ENCODE data around the gene JAZF1.

DNA sequence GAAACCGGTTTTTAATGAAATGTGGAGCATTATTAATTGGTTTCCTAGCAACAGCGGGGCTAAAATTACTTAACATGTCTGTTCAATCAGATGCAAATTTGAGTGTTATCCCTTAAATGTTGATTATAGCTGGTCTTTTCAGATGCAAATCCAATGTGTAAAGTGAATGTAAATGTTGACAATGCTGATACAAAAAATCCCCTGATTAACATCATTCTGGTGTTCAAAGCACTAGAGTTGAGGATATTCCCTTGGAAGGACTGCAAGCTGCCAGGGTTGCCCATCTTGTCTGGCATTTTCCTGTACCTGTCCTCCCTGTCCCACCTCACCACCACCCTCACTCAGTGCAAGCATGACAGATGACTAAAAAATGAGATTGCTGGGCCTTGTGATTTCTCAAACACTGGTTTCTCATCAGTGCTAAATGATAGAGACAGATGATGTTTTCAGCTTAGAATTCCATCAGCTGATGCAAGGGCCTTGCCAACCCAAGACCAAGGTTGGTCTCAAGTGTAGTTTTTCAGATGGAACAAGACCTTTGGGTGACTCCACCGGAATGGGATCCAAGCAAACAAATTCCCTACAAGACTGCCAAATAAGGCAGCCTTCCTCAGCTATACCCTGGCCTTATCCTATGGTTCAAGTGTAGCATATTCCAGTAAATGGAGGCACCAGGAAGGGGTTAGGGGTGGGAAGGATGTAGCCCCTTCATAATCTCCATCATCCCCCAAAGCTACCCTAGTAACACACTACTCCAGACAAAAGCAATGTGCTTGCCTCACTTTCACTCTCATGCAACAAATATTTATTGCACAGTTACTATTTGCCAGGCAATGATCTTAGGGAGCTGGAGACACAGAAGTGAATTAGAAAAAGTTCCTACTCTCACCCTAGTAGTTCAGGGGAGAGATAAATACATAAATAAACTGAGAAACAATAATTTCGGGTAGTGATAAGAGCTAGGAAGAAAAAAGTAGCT is 54.9 kb downstream of the JAZF1 start:
- TF ChIP-seq, protein P1, sequence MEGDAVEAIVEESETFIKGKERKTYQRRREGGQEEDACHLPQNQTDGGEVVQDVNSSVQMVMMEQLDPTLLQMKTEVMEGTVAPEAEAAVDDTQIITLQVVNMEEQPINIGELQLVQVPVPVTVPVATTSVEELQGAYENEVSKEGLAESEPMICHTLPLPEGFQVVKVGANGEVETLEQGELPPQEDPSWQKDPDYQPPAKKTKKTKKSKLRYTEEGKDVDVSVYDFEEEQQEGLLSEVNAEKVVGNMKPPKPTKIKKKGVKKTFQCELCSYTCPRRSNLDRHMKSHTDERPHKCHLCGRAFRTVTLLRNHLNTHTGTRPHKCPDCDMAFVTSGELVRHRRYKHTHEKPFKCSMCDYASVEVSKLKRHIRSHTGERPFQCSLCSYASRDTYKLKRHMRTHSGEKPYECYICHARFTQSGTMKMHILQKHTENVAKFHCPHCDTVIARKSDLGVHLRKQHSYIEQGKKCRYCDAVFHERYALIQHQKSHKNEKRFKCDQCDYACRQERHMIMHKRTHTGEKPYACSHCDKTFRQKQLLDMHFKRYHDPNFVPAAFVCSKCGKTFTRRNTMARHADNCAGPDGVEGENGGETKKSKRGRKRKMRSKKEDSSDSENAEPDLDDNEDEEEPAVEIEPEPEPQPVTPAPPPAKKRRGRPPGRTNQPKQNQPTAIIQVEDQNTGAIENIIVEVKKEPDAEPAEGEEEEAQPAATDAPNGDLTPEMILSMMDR (IDR thresholded peaks at IDR 0.05; ENCODE audit: insufficient read depth, low read length, poor library complexity, severe bottlenecking) = no peak
- TF ChIP-seq EZH2phosphoT487 (conservative IDR thresholded peaks at IDR 0.05; ENCODE audit: low read length) = no peak

Data from SU-DHL-6 (cell line).